Measurements from ENCODE around the gene SND1. TPM values are rescaled to one million over a fixed set of nuclear protein-coding genes. Genes with fewer than 3 reads are reported as not detected.

The SND1 gene
- total and polyA plus RNA-seq, 2 donors (not counting 3 experiments of a cell fraction or from before 2014, with no cell fraction given) = 116 to 249 TPM

DNA sequence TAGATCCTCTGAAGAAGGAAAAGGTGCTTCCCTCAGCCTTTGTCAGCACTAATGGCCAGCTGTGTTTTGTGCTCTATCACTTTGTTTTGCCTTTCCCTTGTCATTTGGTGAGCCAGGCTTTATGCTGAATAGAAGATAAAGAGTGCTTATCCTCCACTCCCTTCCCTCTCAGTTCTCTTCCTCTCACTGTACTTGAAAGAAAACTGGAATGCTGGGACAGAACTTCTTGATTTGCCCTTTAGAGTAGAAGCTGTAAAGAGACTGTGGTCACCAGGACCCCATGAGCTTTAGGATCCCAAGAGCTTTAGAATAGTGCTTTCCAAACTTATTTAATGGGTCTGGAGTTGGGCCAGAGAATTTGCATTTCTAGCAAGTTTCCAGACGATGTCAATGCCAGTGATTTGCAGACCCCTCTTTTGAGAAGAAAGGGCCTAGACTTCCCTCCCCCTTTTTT lies 297.8 kb downstream of the SND1 start:
- H3K79me2 ChIP-seq (ENCODE audit: control insufficient read depth, insufficient read depth, low read length) = no peaks in the 10 kb centered on the region
- CTCF ChIA-PET = no interaction called here
- H3K4me1 ChIP-seq (ENCODE audit: control insufficient read depth, extremely low read depth, insufficient read depth, low read length) = peaks cover 29% of the 10 kb centered on the region
- POLR2A ChIA-PET = no interaction called here
- H3K36me3 ChIP-seq (ENCODE audit: control insufficient read depth in 2 of 2, extremely low read depth in 1 of 2, insufficient read depth in 2 of 2, low read length in 2 of 2) = no peaks in the 10 kb centered on the region
- intact Hi-C loops (cut with micrococcal nuclease) (loop anchor here (5.0 kb wide), 1 partner anchor 242 kb away; no protein-coding TSS in a partner anchor), dilution Hi-C loops (cut with MboI; ENCODE audit: extremely low pct_ligation_motif_present, low sequenced_read_pairs) (no loop called here)
- DNase-seq (ENCODE audit: low read depth, low spot score) (no peak), FAIRE-seq (no peak)
- H4K20me1 ChIP-seq (replicated peaks; ENCODE audit: control insufficient read depth, extremely low read depth, insufficient read depth, low read length) = no peaks in the 10 kb centered on the region
- H3K4me3 ChIP-seq (replicated peaks in 1 of 3; ENCODE audit: insufficient read depth in 1 of 3, low read depth in 1 of 3, low read length in 3 of 3) = no peak overlapping the region
- no peaks in the 10 kb centered on the region for H3K27me3 ChIP-seq (ENCODE audit: control insufficient read depth in 2 of 2, insufficient read depth in 2 of 2, low read length in 2 of 2)
- no peak overlapping the region for H3K4me2 ChIP-seq (ENCODE audit: insufficient read depth, low read length)
- no peak overlapping the region for H2AFZ ChIP-seq (ENCODE audit: low read depth, low read length)
- TF ChIP-seq MYC (IDR thresholded peaks at IDR 0.05; ENCODE audit: low read depth, low read length) = no peak
- BruUV-seq (replicated peaks) = no TSS peak
- H3K9ac ChIP-seq (replicated peaks; ENCODE audit: extremely low read depth, insufficient read depth, low read length) = no peak overlapping the region
- no peaks in the 10 kb centered on the region for H3K9me1 ChIP-seq (replicated peaks; ENCODE audit: control insufficient read depth, extremely low read depth, insufficient read depth, low read length)
- H3K9me3 ChIP-seq (replicated peaks; ENCODE audit: control insufficient read depth, insufficient read depth, low read length) = no peaks in the 10 kb centered on the region
- H3K27ac ChIP-seq (ENCODE audit: insufficient read depth, low read depth, low read length) = no peak overlapping the region

DNA sequence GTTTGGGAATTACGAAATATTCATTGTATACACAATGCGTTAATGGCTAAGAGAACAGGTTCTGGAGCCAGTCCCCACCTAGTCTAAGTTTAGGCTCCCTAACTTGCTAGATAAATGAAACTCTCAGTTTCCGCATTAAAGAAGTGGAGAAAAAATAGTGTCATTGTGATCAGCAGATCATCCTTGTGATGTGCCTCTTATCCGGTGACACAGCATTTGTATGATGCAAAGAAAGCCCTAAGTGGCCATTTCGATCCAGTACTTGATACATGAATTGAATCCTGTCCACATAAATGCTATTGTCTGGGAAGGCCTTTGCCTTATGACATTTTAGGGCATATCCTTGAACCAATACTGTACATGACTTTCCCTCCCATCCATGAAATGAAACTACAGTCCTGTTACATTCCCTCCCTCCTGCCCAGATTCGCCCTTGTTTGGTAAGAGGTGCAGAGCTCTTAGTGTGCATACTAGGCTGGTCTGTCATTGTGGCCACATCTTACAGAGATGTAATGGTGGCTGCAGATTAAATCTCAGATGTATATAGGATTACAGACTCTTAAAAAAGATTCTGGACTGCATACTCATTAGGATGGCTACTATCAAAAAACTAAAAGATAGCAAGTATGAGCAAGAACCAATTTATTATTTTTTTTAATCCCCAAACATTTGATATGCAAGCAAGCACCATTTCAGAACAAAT lies 298.4 kb downstream of the SND1 start:
- BruUV-seq (replicated peaks) = no TSS peak
- no peak overlapping the region for H3K27ac ChIP-seq (ENCODE audit: insufficient read depth, low read depth, low read length)
- H3K79me2 ChIP-seq (ENCODE audit: control insufficient read depth, insufficient read depth, low read length) = no peaks in the 10 kb centered on the region
- intact Hi-C loops (cut with micrococcal nuclease) (loop anchor here (5.0 kb wide), 1 partner anchor 243 kb away; no protein-coding TSS in a partner anchor), dilution Hi-C loops (cut with MboI; ENCODE audit: extremely low pct_ligation_motif_present, low sequenced_read_pairs) (no loop called here)
- no peak overlapping the region for H2AFZ ChIP-seq (ENCODE audit: low read depth, low read length)
- TF ChIP-seq, protein P1, sequence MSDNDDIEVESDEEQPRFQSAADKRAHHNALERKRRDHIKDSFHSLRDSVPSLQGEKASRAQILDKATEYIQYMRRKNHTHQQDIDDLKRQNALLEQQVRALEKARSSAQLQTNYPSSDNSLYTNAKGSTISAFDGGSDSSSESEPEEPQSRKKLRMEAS (IDR thresholded peaks at IDR 0.05; ENCODE audit: insufficient read depth, insufficient read length) = no peak
- no peak for TF ChIP-seq MYC (IDR thresholded peaks at IDR 0.05; ENCODE audit: low read depth, low read length)
- TF ChIP-seq POLR2AphosphoS5 (IDR thresholded peaks at IDR 0.05; ENCODE audit: insufficient read depth, low read depth, low read length) = no peak
- no peak for TF ChIP-seq JUN (IDR thresholded peaks at IDR 0.05; ENCODE audit: borderline replicate concordance, insufficient read depth, insufficient read length, low read depth)
- no peak for TF ChIP-seq GATA2 (IDR thresholded peaks at IDR 0.05; ENCODE audit: insufficient read depth, insufficient read length, low read depth, low read length)
- TF ChIP-seq EZH2 (IDR thresholded peaks at IDR 0.05; ENCODE audit: borderline replicate concordance, low read depth, low read length, severe bottlenecking) = no peak
- no peak for TF ChIP-seq FOS (IDR thresholded peaks at IDR 0.05; ENCODE audit: borderline replicate concordance, insufficient read depth, low read length)
- TF ChIP-seq POLR2A (IDR thresholded peaks at IDR 0.05; ENCODE audit: low read depth, low read length) = no peak
- TF ChIP-seq, protein P2, sequence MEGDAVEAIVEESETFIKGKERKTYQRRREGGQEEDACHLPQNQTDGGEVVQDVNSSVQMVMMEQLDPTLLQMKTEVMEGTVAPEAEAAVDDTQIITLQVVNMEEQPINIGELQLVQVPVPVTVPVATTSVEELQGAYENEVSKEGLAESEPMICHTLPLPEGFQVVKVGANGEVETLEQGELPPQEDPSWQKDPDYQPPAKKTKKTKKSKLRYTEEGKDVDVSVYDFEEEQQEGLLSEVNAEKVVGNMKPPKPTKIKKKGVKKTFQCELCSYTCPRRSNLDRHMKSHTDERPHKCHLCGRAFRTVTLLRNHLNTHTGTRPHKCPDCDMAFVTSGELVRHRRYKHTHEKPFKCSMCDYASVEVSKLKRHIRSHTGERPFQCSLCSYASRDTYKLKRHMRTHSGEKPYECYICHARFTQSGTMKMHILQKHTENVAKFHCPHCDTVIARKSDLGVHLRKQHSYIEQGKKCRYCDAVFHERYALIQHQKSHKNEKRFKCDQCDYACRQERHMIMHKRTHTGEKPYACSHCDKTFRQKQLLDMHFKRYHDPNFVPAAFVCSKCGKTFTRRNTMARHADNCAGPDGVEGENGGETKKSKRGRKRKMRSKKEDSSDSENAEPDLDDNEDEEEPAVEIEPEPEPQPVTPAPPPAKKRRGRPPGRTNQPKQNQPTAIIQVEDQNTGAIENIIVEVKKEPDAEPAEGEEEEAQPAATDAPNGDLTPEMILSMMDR (IDR thresholded peaks at IDR 0.05; ENCODE audit: extremely low read depth in 1 of 2, insufficient read depth in 1 of 2, low read depth in 1 of 2, low read length in 2 of 2) = no peak
- DNase-seq (ENCODE audit: low read depth, low spot score) (no peak), FAIRE-seq (no peak)
- ChIA-PET POLR2A (no interaction called here), CTCF (no interaction called here)
- H3K9ac ChIP-seq (replicated peaks; ENCODE audit: extremely low read depth, insufficient read depth, low read length) = no peak overlapping the region
- no peaks in the 10 kb centered on the region for H3K9me1 ChIP-seq (replicated peaks; ENCODE audit: control insufficient read depth, extremely low read depth, insufficient read depth, low read length)
- H3K4me3 ChIP-seq (replicated peaks in 1 of 3; ENCODE audit: insufficient read depth in 1 of 3, low read depth in 1 of 3, low read length in 3 of 3) = no peak overlapping the region
- H3K4me2 ChIP-seq (ENCODE audit: insufficient read depth, low read length) = no peak overlapping the region
- no peaks in the 10 kb centered on the region for H4K20me1 ChIP-seq (replicated peaks; ENCODE audit: control insufficient read depth, extremely low read depth, insufficient read depth, low read length)
- peaks cover 29% of the 10 kb centered on the region for H3K4me1 ChIP-seq (ENCODE audit: control insufficient read depth, extremely low read depth, insufficient read depth, low read length)
- H3K9me3 ChIP-seq (replicated peaks; ENCODE audit: control insufficient read depth, insufficient read depth, low read length) = no peaks in the 10 kb centered on the region
- no peaks in the 10 kb centered on the region for H3K27me3 ChIP-seq (ENCODE audit: control insufficient read depth in 2 of 2, insufficient read depth in 2 of 2, low read length in 2 of 2)
- H3K36me3 ChIP-seq (ENCODE audit: control insufficient read depth in 2 of 2, extremely low read depth in 1 of 2, insufficient read depth in 2 of 2, low read length in 2 of 2) = no peaks in the 10 kb centered on the region

Data from endothelial cell of umbilical vein (primary cell).